MCF 10A (cell line): ENCODE results near the gene GRIA1. TPM values are rescaled to one million over a fixed set of nuclear protein-coding genes. Genes with fewer than 3 reads are reported as not detected.

ENCODE experiments used
- BruUV-seq: library from RNA; stranded (reverse); fragments of 400-500 nt; replicated peaks from 2 replicates; lab custom pipeline; 2021; lab: Mats Ljungman, UMichigan
- CTCF ChIA-PET: fragments of 300-600 bp; sonication (Branson Sonifier 250); formaldehyde crosslinking; extraction: SDS; loops from one replicate; lab custom pipeline; 2021; ENCODE audit warnings: antibody characterized with exemption, inconsistent platforms; lab: Yijun Ruan, JAX
- POLR2A ChIA-PET: fragments of 300-600, 350-650 bp; sonication (Branson Sonifier 250); formaldehyde crosslinking; extraction: SDS; loops from one replicate; lab custom pipeline; 2020; ENCODE audit warnings: antibody characterized with exemption, inconsistent platforms; lab: Yijun Ruan, JAX
- DNase-seq: peaks from one replicate; pipeline ENCODE4 v3.0.0-alpha.2; 2018; ENCODE audit not compliant: unreplicated experiment
- H3K27ac Mint-ChIP-seq: one replicate; pipeline ENCODE4 v1.8.0; 2022; ENCODE audit warnings: mild to moderate bottlenecking, low read depth, mixed read lengths; ENCODE audit not compliant: unreplicated experiment
- H3K27me3 Mint-ChIP-seq: one replicate; pipeline ENCODE4 v1.8.0; 2022; ENCODE audit warnings: mixed read lengths; ENCODE audit not compliant: insufficient read depth, unreplicated experiment
- H3K36me3 Mint-ChIP-seq: one replicate; pipeline ENCODE4 v1.8.0; 2022; ENCODE audit warnings: mild to moderate bottlenecking, moderate library complexity, mixed read lengths; ENCODE audit not compliant: insufficient read depth, unreplicated experiment
- H3K4me1 Mint-ChIP-seq: one replicate; pipeline ENCODE4 v1.8.0; 2022; ENCODE audit warnings: mixed read lengths; ENCODE audit not compliant: insufficient read depth, unreplicated experiment
- H3K4me3 Mint-ChIP-seq: one replicate; pipeline ENCODE4 v1.8.0; 2022; ENCODE audit warnings: mild to moderate bottlenecking, moderate library complexity, mixed read lengths; ENCODE audit not compliant: unreplicated experiment
- H3K9me3 Mint-ChIP-seq: one replicate; pipeline ENCODE4 v1.8.0; 2022; ENCODE audit warnings: mixed read lengths; ENCODE audit not compliant: unreplicated experiment
- CTCF ChIP-seq: fragments of 200-600 bp; IDR thresholded peaks from one replicate; pipeline ENCODE4 v1.8.0; 2022; ENCODE audit warnings: antibody characterized with exemption, mild to moderate bottlenecking; ENCODE audit not compliant: unreplicated experiment
- intact Hi-C: fragments of 100-400 bp; cut with micrococcal nuclease; formaldehyde crosslinking; loops from 2 replicates; pipeline ENCODE4 v1.14.1; 2022
- total RNA-seq: library from RNA; stranded (reverse); gene quantifications from 2 replicates; pipeline ENCODE4 v1.2.3, GENCODE V29; 2022

Gene GRIA1
- total RNA-seq, 1 experiment from 2014 or later: not detected

GRCh38 chr5:153796527-153796926 lies 306.1 kb downstream of the GRIA1 start:
- intact Hi-C loops: no loop called here
- Mint-ChIP-seq H3K36me3 (no peaks in the 10 kb centered on the region), H3K4me1 (no peaks in the 10 kb centered on the region), H3K9me3 (no peaks in the 10 kb centered on the region), H3K27ac (no peak overlapping the region), H3K27me3 (no peaks in the 10 kb centered on the region), H3K4me3 (no peak overlapping the region)
- ChIA-PET CTCF (interaction anchor here (0.6 kb wide), 1 partner anchor 301 kb away, joined by 3 read pairs; no protein-coding TSS in a partner anchor), POLR2A (no interaction called here)
- TF ChIP-seq CTCF: no peak
- no TSS peak for BruUV-seq
- no peak for DNase-seq

- H3K36me3 Mint-ChIP-seq: no peaks in the 10 kb centered on the region
- POLR2A ChIA-PET: no interaction called here
- no peaks in the 10 kb centered on the region for H3K9me3 Mint-ChIP-seq
- H3K27me3 Mint-ChIP-seq: no peaks in the 10 kb centered on the region
- DNase-seq: no peak
- CTCF ChIA-PET: no interaction called here
- intact Hi-C loops: no loop called here
- no peaks in the 10 kb centered on the region for H3K4me1 Mint-ChIP-seq
- H3K4me3 Mint-ChIP-seq: no peak overlapping the region
- TF ChIP-seq CTCF: no peak
- BruUV-seq: no TSS peak
- H3K27ac Mint-ChIP-seq: no peak overlapping the region
Observed at GRCh38 chr5:153797484-153797883, 307.0 kb downstream of the GRIA1 start.

GRCh38 chr5:153798830-153799229 lies 308.4 kb downstream of the GRIA1 start:
- H3K36me3 Mint-ChIP-seq: no peaks in the 10 kb centered on the region
- CTCF ChIA-PET: interaction anchor here (1.2 kb wide), 1 partner anchor 166 kb away, joined by 4 read pairs; no protein-coding TSS in a partner anchor
- H3K27me3 Mint-ChIP-seq: no peaks in the 10 kb centered on the region
- intact Hi-C loops: no loop called here
- BruUV-seq: no TSS peak
- H3K9me3 Mint-ChIP-seq: no peaks in the 10 kb centered on the region
- no peak overlapping the region for H3K4me3 Mint-ChIP-seq
- no peak for DNase-seq
- H3K27ac Mint-ChIP-seq: no peak overlapping the region
- TF ChIP-seq CTCF: no peak
- no peaks in the 10 kb centered on the region for H3K4me1 Mint-ChIP-seq
- POLR2A ChIA-PET: no interaction called here

GRCh38 chr5:153799466-153799865 lies 309.0 kb downstream of the GRIA1 start:
- Mint-ChIP-seq H3K9me3 (no peaks in the 10 kb centered on the region), H3K27me3 (no peaks in the 10 kb centered on the region), H3K4me3 (no peak overlapping the region), H3K4me1 (no peaks in the 10 kb centered on the region), H3K27ac (no peak overlapping the region), H3K36me3 (no peaks in the 10 kb centered on the region)
- BruUV-seq: no TSS peak
- POLR2A ChIA-PET: interaction anchor here (0.6 kb wide), 1 partner anchor 45 kb away, joined by 3 read pairs; no protein-coding TSS in a partner anchor
- no peak for DNase-seq
- intact Hi-C loops: no loop called here
- TF ChIP-seq CTCF: no peak
- CTCF ChIA-PET: interaction anchor here (1.2 kb wide), 1 partner anchor 165 kb away, joined by 4 read pairs; no protein-coding TSS in a partner anchor
